ENCODE data around the gene FGF12.

FGF12 gene

GRCh38 chr3:192413461-192413860 lies 313.9 kb downstream of the FGF12 start:
- DNase-seq (ENCODE audit: low spot score): no peak

GRCh38 chr3:192410684-192410960 lies 316.7 kb downstream of the FGF12 start:
- DNase-seq (ENCODE audit: low spot score): no peak

- DNase-seq (ENCODE audit: low spot score): peak; percentile 56
Measured at GRCh38 chr3:192409838-192410683, 317.3 kb downstream of the FGF12 start.

- peak; percentile 70 for DNase-seq (ENCODE audit: low spot score)
Measured at GRCh38 chr3:192409201-192409837, 318.0 kb downstream of the FGF12 start.

- DNase-seq (ENCODE audit: low spot score): peak; percentile 72
Measured at GRCh38 chr3:192408647-192409200, 318.6 kb downstream of the FGF12 start.

- peak; percentile 30 for DNase-seq (ENCODE audit: low spot score)
Measured at GRCh38 chr3:192408007-192408646, 319.2 kb downstream of the FGF12 start.

GRCh38 chr3:192399767-192400166 lies 327.6 kb downstream of the FGF12 start:
- no peak for DNase-seq (ENCODE audit: low spot score)

- no peak for DNase-seq (ENCODE audit: low spot score)
Measured at GRCh38 chr3:192397012-192397411, 330.3 kb downstream of the FGF12 start.

GRCh38 chr3:192395506-192395905 lies 331.8 kb downstream of the FGF12 start:
- no peak for DNase-seq (ENCODE audit: low spot score)

- no peak for DNase-seq (ENCODE audit: low spot score)
Measured at GRCh38 chr3:192392986-192393385, 334.4 kb downstream of the FGF12 start.

- DNase-seq (ENCODE audit: low spot score): no peak
Measured at GRCh38 chr3:192382861-192383260, 344.5 kb downstream of the FGF12 start.

- no peak for DNase-seq (ENCODE audit: low spot score)
Measured at GRCh38 chr3:192373586-192373985, 353.8 kb downstream of the FGF12 start.

- no peak for DNase-seq (ENCODE audit: low spot score)
Measured at GRCh38 chr3:192373032-192373431, 354.3 kb downstream of the FGF12 start.

- no peak for DNase-seq (ENCODE audit: low spot score)
Measured at GRCh38 chr3:192372616-192373015, 354.7 kb downstream of the FGF12 start.

- DNase-seq (ENCODE audit: low spot score): no peak
Measured at GRCh38 chr3:192371870-192372400, 355.4 kb downstream of the FGF12 start.

- DNase-seq (ENCODE audit: low spot score): no peak
Measured at GRCh38 chr3:192367616-192368015, 359.7 kb downstream of the FGF12 start.

GRCh38 chr3:192366916-192367315 lies 360.4 kb downstream of the FGF12 start:
- DNase-seq (ENCODE audit: low spot score): no peak

- DNase-seq (ENCODE audit: low spot score): no peak
Measured at GRCh38 chr3:192365571-192365970, 361.8 kb downstream of the FGF12 start.

- DNase-seq (ENCODE audit: low spot score): no peak
Measured at GRCh38 chr3:192364316-192364715, 363.0 kb downstream of the FGF12 start.

GRCh38 chr3:192354687-192355086 lies 372.7 kb downstream of the FGF12 start:
- no peak for DNase-seq (ENCODE audit: low spot score)

- no peak for DNase-seq (ENCODE audit: low spot score)
Measured at GRCh38 chr3:192352142-192352541, 375.2 kb downstream of the FGF12 start.

- no peak for DNase-seq (ENCODE audit: low spot score)
Measured at GRCh38 chr3:192351441-192351840, 375.9 kb downstream of the FGF12 start.

- DNase-seq (ENCODE audit: low spot score): no peak
Measured at GRCh38 chr3:192340031-192340430, 387.3 kb downstream of the FGF12 start.
